Neural cell (in vitro differentiated cells): ENCODE results near the gene CIB4. TPM values are rescaled to one million over a fixed set of nuclear protein-coding genes. Genes with fewer than 3 reads are reported as not detected.

Experiments
- H2AFZ ChIP-seq: fragments of 200-600, 300-800 bp; sonication (generic), shearing (Covaris generic); 2 replicates; pipeline ENCODE4 v1.6.0; 2014; ENCODE audit warnings: low read depth, mild to moderate bottlenecking, antibody characterized with exemption, low read length, moderate library complexity
- H3F3A ChIP-seq: fragments of 200-600 bp; shearing (Covaris generic); 2 replicates; pipeline ENCODE4 v1.6.1; 2016; ENCODE audit warnings: mild to moderate bottlenecking, moderate library complexity, mixed read lengths, antibody characterized with exemption, low read length; ENCODE audit not compliant: insufficient read depth, poor library complexity, severe bottlenecking
- H3K27ac ChIP-seq: fragments of 200-600, 300-800 bp; sonication (generic), shearing (Covaris generic); 2 replicates; pipeline ENCODE4 v1.5.1; 2014; ENCODE audit warnings: mild to moderate bottlenecking, low read length, moderate library complexity
- H3K27me3 ChIP-seq: fragments of 300-800, 200-600 bp; sonication (generic), shearing (Covaris generic); 2 replicates; pipeline ENCODE4 v1.6.0; 2014; ENCODE audit warnings: mild to moderate bottlenecking, low read depth, low read length, moderate library complexity; ENCODE audit not compliant: insufficient read depth
- H3K36me3 ChIP-seq: fragments of 300-800, 200-600 bp; sonication (generic), shearing (Covaris generic); 2 replicates; pipeline ENCODE4 v1.5.1; 2014; ENCODE audit warnings: mild to moderate bottlenecking, antibody characterized with exemption, low read length, moderate library complexity; ENCODE audit not compliant: insufficient read depth
- H3K4me2 ChIP-seq: fragments of 300-800, 200-600 bp; sonication (generic), shearing (Covaris generic); 2 replicates; pipeline ENCODE4 v1.6.0; 2014; ENCODE audit warnings: mild to moderate bottlenecking, low read length
- H3K4me3 ChIP-seq: fragments of 300-800, 200-600 bp; sonication (generic), shearing (Covaris generic); 2 replicates; pipeline ENCODE4 v1.5.1; 2014; ENCODE audit warnings: mild to moderate bottlenecking, low read length, moderate library complexity
- H3K79me2 ChIP-seq: fragments of 200-600 bp; shearing (Covaris generic); replicated peaks from 2 replicates; pipeline ENCODE4 v1.6.0; 2014; ENCODE audit warnings: mild to moderate bottlenecking, low read length, moderate library complexity; ENCODE audit not compliant: insufficient read depth
- H3K9ac ChIP-seq: fragments of 300-800, 200-600 bp; sonication (generic), shearing (Covaris generic); 2 replicates; pipeline ENCODE4 v1.6.1; 2016; ENCODE audit warnings: mild to moderate bottlenecking, low read length, mixed read lengths
- H3K9me2 ChIP-seq: fragments of 200-600 bp; shearing (Covaris generic); 2 replicates; pipeline ENCODE4 v1.6.1; 2016; ENCODE audit warnings: mild to moderate bottlenecking, low read length, mixed read lengths; ENCODE audit not compliant: insufficient read depth
- H3K9me3 ChIP-seq: fragments of 200-600, 300-800 bp; sonication (generic), shearing (Covaris generic); 2 replicates; pipeline ENCODE4 v1.6.1; 2016; ENCODE audit warnings: mild to moderate bottlenecking, mixed run types, low read length, moderate library complexity, mixed read lengths
- H4K20me1 ChIP-seq: fragments of 200-600 bp; shearing (Covaris generic); 2 replicates; pipeline ENCODE4 v1.6.1; 2016; ENCODE audit warnings: mild to moderate bottlenecking, mixed run types; ENCODE audit not compliant: insufficient read depth
- CTCF ChIP-seq: fragments of 450-650 bp; IDR thresholded peaks from 2 replicates; pipeline ENCODE4 v1.5.1; 2014; ENCODE audit warnings: antibody characterized with exemption, mild to moderate bottlenecking, moderate library complexity; ENCODE audit not compliant: poor library complexity, severe bottlenecking
- EP300 ChIP-seq: fragments of 450-650 bp; conservative IDR thresholded peaks from 2 replicates; pipeline ENCODE4 v1.6.1; 2014; ENCODE audit warnings: antibody characterized with exemption, mild to moderate bottlenecking, moderate library complexity; ENCODE audit not compliant: poor library complexity, severe bottlenecking
- EZH2 ChIP-seq: fragments of 200-600, 300-800 bp; shearing (Covaris generic), sonication (generic); IDR thresholded peaks from 2 replicates; pipeline ENCODE4 v1.6.1; 2014; ENCODE audit warnings: antibody characterized with exemption, low read length, borderline replicate concordance, mild to moderate bottlenecking; ENCODE audit not compliant: insufficient read depth, poor library complexity, severe bottlenecking
- MXI1 ChIP-seq: fragments of 450-650 bp; conservative IDR thresholded peaks from 2 replicates; pipeline ENCODE4 v1.6.1; 2014; ENCODE audit warnings: antibody characterized with exemption, mild to moderate bottlenecking; ENCODE audit not compliant: poor library complexity, severe bottlenecking
- POLR2AphosphoS5 ChIP-seq: IDR thresholded peaks from 2 replicates; pipeline ENCODE4 v1.6.1; 2012
- RAD21 ChIP-seq: fragments of 450-650 bp; conservative IDR thresholded peaks from 2 replicates; pipeline ENCODE4 v1.6.1; 2014; ENCODE audit warnings: antibody characterized with exemption, mild to moderate bottlenecking, moderate library complexity
- REST ChIP-seq: IDR thresholded peaks from 2 replicates; pipeline ENCODE4 v1.6.1; 2012; ENCODE audit warnings: borderline replicate concordance
- SMC3 ChIP-seq: fragments of 450-650 bp; conservative IDR thresholded peaks from 2 replicates; pipeline ENCODE4 v1.6.1; 2014; ENCODE audit warnings: antibody characterized with exemption, mild to moderate bottlenecking, moderate library complexity; ENCODE audit not compliant: poor library complexity
- TAF1 ChIP-seq: IDR thresholded peaks from 2 replicates; pipeline ENCODE4 v1.6.1; 2012; ENCODE audit warnings: low read depth
- polyA plus RNA-seq: library from polyadenylated mRNA; depleted of rRNA; stranded (reverse); fragments of >200 nt; gene quantifications from 2 replicates; pipeline ENCODE4 v1.2.3, GENCODE V29; 2014

CIB4 gene
- polyA plus RNA-seq, 1 donor from 2014 or later = not detected

GRCh38 chr2:26612522-26613240 is 28.5 kb downstream of the CIB4 start:
- Histone ChIP-seq H4K20me1 (no peaks in the 10 kb centered on the region), H3K36me3 (no peaks in the 10 kb centered on the region), H3K9ac (no peak overlapping the region), H3K9me2 (no peaks in the 10 kb centered on the region), H3K27ac (no peak overlapping the region), H3K27me3 (no peaks in the 10 kb centered on the region), H2AFZ (no peak overlapping the region), H3K9me3 (no peaks in the 10 kb centered on the region), H3K79me2 (no peaks in the 10 kb centered on the region), H3K4me2 (no peak overlapping the region), H3K4me3 (no peak overlapping the region), H3F3A (no peaks in the 10 kb centered on the region)
- TF ChIP-seq CTCF (no peak), EP300 (no peak), EZH2 (no peak), MXI1 (no peak), SMC3 (no peak), RAD21 (no peak), POLR2AphosphoS5 (no peak), TAF1 (no peak), REST (no peak)

- Histone ChIP-seq H3F3A (no peaks in the 10 kb centered on the region), H2AFZ (no peak overlapping the region), H3K27ac (no peak overlapping the region), H3K9me3 (no peaks in the 10 kb centered on the region), H3K9me2 (no peaks in the 10 kb centered on the region), H3K36me3 (no peaks in the 10 kb centered on the region), H3K27me3 (no peaks in the 10 kb centered on the region), H4K20me1 (no peaks in the 10 kb centered on the region), H3K79me2 (no peaks in the 10 kb centered on the region), H3K9ac (no peak overlapping the region), H3K4me2 (no peak overlapping the region), H3K4me3 (no peak overlapping the region)
- TF ChIP-seq POLR2AphosphoS5 (no peak), TAF1 (no peak), MXI1 (no peak), SMC3 (no peak), REST (no peak), EZH2 (no peak), CTCF (no peak)
Measured at GRCh38 chr2:26612034-26612433, 29.1 kb downstream of the CIB4 start.
